Mesenchymal stem cell (in vitro differentiated cells and primary cell): Measurements from ENCODE around the gene SLC5A3.
A peak's percentile ranks its signal among the peaks of the same experiment; 100 is the strongest.

ENCODE experiments used
- DNase-seq: peaks from one replicate; pipeline ENCODE4 v3.0.0-alpha.2; 2013
- H2AFZ ChIP-seq: one replicate; pipeline ENCODE4 v1.6.1; 2013; ENCODE audit warnings: low read depth, mild to moderate bottlenecking, control low read depth, inconsistent platforms, low read length, moderate library complexity
- H2AK5ac ChIP-seq: 2 replicates; pipeline ENCODE4 v1.6.1; 2013; ENCODE audit warnings: low read length, moderate library complexity, mild to moderate bottlenecking, inconsistent platforms; ENCODE audit not compliant: severe bottlenecking
- H2BK120ac ChIP-seq: one replicate; pipeline ENCODE4 v1.6.1; 2013; ENCODE audit warnings: low read depth, mild to moderate bottlenecking, inconsistent platforms, low read length, moderate library complexity
- H2BK12ac ChIP-seq, 2 experiments: one replicate each; pipeline ENCODE4 v1.6.1; 2013; ENCODE audit warnings: inconsistent platforms in 2 of 2, low read length in 2 of 2, mild to moderate bottlenecking in 2 of 2, moderate library complexity in 2 of 2, control low read depth in 1 of 2
- H2BK15ac ChIP-seq: one replicate; pipeline ENCODE4 v1.6.1; 2013; ENCODE audit warnings: mild to moderate bottlenecking, low read depth, inconsistent platforms; ENCODE audit not compliant: poor library complexity, severe bottlenecking
- H2BK5ac ChIP-seq: 2 replicates; pipeline ENCODE4 v1.6.1; 2013; ENCODE audit warnings: low read depth, mild to moderate bottlenecking, low read length, control low read depth, inconsistent platforms; ENCODE audit not compliant: poor library complexity, severe bottlenecking
- H3K14ac ChIP-seq, 2 experiments: one replicate each; pipeline ENCODE4 v1.6.1; 2013; ENCODE audit warnings: inconsistent platforms in 2 of 2, low read length in 2 of 2, control low read depth in 1 of 2, mild to moderate bottlenecking in 1 of 2, moderate library complexity in 1 of 2
- H3K18ac ChIP-seq, 2 experiments: one replicate each; pipeline ENCODE4 v1.6.1; 2013; ENCODE audit warnings: inconsistent platforms in 2 of 2, low read length in 2 of 2, control low read depth in 1 of 2, low read depth in 1 of 2, mild to moderate bottlenecking in 1 of 2
- H3K23ac ChIP-seq, 2 experiments: one replicate each; pipeline ENCODE4 v1.6.1; 2013; ENCODE audit warnings: inconsistent platforms in 2 of 2, low read length in 2 of 2, mild to moderate bottlenecking in 2 of 2, moderate library complexity in 2 of 2, control low read depth in 1 of 2
- H3K27ac ChIP-seq: 2 replicates; pipeline ENCODE4 v1.5.1; 2013; ENCODE audit warnings: mild to moderate bottlenecking, moderate library complexity, low read length, control low read depth, inconsistent platforms; ENCODE audit not compliant: poor library complexity, severe bottlenecking
- H3K27me3 ChIP-seq, 2 experiments: 2 replicates each; pipeline versions ENCODE4 v1.6.1 to v1.7.0; 2013; ENCODE audit warnings: low read length in 2 of 2, mild to moderate bottlenecking in 2 of 2, moderate library complexity in 2 of 2, control low read depth in 1 of 2, inconsistent platforms in 1 of 2; ENCODE audit not compliant: control insufficient read depth in 1 of 2, insufficient read depth in 1 of 2
- H3K36me3 ChIP-seq, 2 experiments: 2 replicates each; pipeline versions ENCODE4 v1.6.1 to v1.7.0; 2013; ENCODE audit warnings: low read length in 2 of 2, control low read depth in 1 of 2, inconsistent platforms in 1 of 2, low read depth in 1 of 2, mild to moderate bottlenecking in 1 of 2; ENCODE audit not compliant: insufficient read depth in 2 of 2, control insufficient read depth in 1 of 2
- H3K4ac ChIP-seq, 2 experiments: one replicate each; pipeline ENCODE4 v1.6.1; 2013; ENCODE audit warnings: inconsistent platforms in 2 of 2, low read length in 2 of 2, mild to moderate bottlenecking in 2 of 2, moderate library complexity in 2 of 2, control low read depth in 1 of 2, low read depth in 1 of 2
- H3K4me1 ChIP-seq: 2 replicates; pipeline ENCODE4 v1.6.1; 2013; ENCODE audit warnings: low read depth, low read length, control low read depth; ENCODE audit not compliant: control insufficient read depth, insufficient read depth
- H3K4me2 ChIP-seq: 2 replicates; pipeline ENCODE4 v1.6.1; 2013; ENCODE audit warnings: low read length, mild to moderate bottlenecking, inconsistent platforms; ENCODE audit not compliant: poor library complexity, severe bottlenecking
- H3K4me3 ChIP-seq, 2 experiments: 2 replicates each; pipeline versions ENCODE4 v1.5.1 to v1.7.0; 2013; ENCODE audit warnings: low read length in 2 of 2, mild to moderate bottlenecking in 2 of 2, control low read depth in 1 of 2, low read depth in 1 of 2; ENCODE audit not compliant: insufficient read depth in 1 of 2
- H3K79me1 ChIP-seq: replicated peaks from 2 replicates; pipeline ENCODE4 v1.6.1; 2013; ENCODE audit warnings: mild to moderate bottlenecking, control low read depth, low read length, inconsistent platforms; ENCODE audit not compliant: poor library complexity, severe bottlenecking
- H3K9ac ChIP-seq: 2 replicates; pipeline ENCODE4 v1.7.0; 2013; ENCODE audit warnings: mild to moderate bottlenecking, low read length, moderate library complexity
- H3K9me3 ChIP-seq: 2 replicates; pipeline ENCODE4 v1.7.0; 2013; ENCODE audit warnings: mild to moderate bottlenecking, low read length; ENCODE audit not compliant: control insufficient read depth
- H4K8ac ChIP-seq: one replicate; pipeline ENCODE4 v1.6.1; 2013; ENCODE audit warnings: inconsistent platforms, mild to moderate bottlenecking, low read length, moderate library complexity
- H4K91ac ChIP-seq: one replicate; pipeline ENCODE4 v1.6.1; 2013; ENCODE audit warnings: mild to moderate bottlenecking, low read length, inconsistent platforms
- WGBS: methylation state at CpG from one replicate; pipeline ENCODE4 v1.1.7; 2013; ENCODE audit warnings: mixed read lengths; 5-methylcytosine and 5-hydroxymethylcytosine counted together

SLC5A3 gene

GRCh38 chr21:34107606-34108005 lies 34.2 kb downstream of the SLC5A3 start:
- no peak overlapping the region for H3K18ac ChIP-seq
- H3K79me1 ChIP-seq, result peaks cover 8% of the 10 kb centered on the region
- no peak overlapping the region for H4K8ac ChIP-seq
- H3K4me3 ChIP-seq, result no peak overlapping the region
- H2BK15ac ChIP-seq, result no peak overlapping the region
- H2BK120ac ChIP-seq, result no peak overlapping the region
- no peak overlapping the region for H3K27ac ChIP-seq
- no peak overlapping the region for H3K4ac ChIP-seq
- peaks cover 2% of the 10 kb centered on the region for H3K4me1 ChIP-seq
- WGBS, result 76% methylated on average over 1 of the region's 1 CpG
- no peak overlapping the region for H3K23ac ChIP-seq
- H2BK12ac ChIP-seq, result no peak overlapping the region
- DNase-seq, result no peak
- no peak overlapping the region for H2AFZ ChIP-seq
- no peak overlapping the region for H3K9ac ChIP-seq
- no peak overlapping the region for H3K14ac ChIP-seq
- no peak overlapping the region for H2AK5ac ChIP-seq
- peaks cover 3 to 87% of the 10 kb centered on the region in 2 experiments for H3K36me3 ChIP-seq
- no peak overlapping the region for H4K91ac ChIP-seq
- H3K4me2 ChIP-seq, result no peak overlapping the region
- H2BK5ac ChIP-seq, result no peak overlapping the region
- no peaks in the 10 kb centered on the region for H3K27me3 ChIP-seq
- H3K9me3 ChIP-seq, result no peaks in the 10 kb centered on the region

GRCh38 chr21:34109075-34109474 lies 35.7 kb downstream of the SLC5A3 start:
- no peak for DNase-seq
- H4K91ac ChIP-seq, result no peak overlapping the region

DNA sequence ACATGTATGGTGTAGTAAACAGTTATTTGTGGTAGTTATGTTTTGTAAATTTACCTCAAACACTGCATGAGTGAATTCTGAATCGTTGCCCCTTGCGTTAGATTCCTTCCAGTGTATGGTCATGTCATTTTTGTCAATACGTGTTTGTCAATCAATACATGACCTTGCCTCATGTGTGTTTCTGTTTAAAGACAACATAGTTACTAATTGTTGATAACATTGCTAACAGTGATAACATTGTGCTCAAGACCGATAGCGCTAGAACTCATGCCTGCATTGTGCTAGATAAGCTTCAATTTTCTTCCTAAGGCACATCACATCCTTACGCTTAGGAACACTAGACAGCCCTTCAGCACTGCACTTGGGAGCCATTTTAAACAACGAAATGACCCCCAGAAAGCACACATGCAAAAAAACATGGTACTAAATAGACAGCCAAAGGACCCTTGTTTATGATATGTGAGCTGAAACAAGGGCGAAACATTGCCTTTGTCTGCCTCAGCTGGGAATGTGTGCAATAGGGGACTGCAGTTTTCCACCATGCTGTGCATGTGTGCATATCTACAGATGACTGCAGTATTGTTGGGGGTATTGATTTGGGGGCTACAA lies 37.3 kb downstream of the SLC5A3 start:
- H3K9ac ChIP-seq, result no peak overlapping the region
- H3K18ac ChIP-seq, result no peak overlapping the region
- no peak overlapping the region for H2BK12ac ChIP-seq
- 100% methylated on average over 5 of the region's 8 CpGs for WGBS
- DNase-seq, result no peak
- no peak overlapping the region for H2BK15ac ChIP-seq
- H2BK5ac ChIP-seq, result no peak overlapping the region
- no peak overlapping the region for H3K23ac ChIP-seq
- H2AK5ac ChIP-seq, result no peak overlapping the region
- no peaks in the 10 kb centered on the region for H3K27me3 ChIP-seq
- no peak overlapping the region for H3K4me3 ChIP-seq
- H2AFZ ChIP-seq, result no peak overlapping the region
- H3K79me1 ChIP-seq, result peaks cover 7% of the 10 kb centered on the region
- H2BK120ac ChIP-seq, result no peak overlapping the region
- no peak overlapping the region for H3K4me2 ChIP-seq
- H3K4me1 ChIP-seq, result peaks cover 2% of the 10 kb centered on the region
- H4K8ac ChIP-seq, result no peak overlapping the region
- no peak overlapping the region for H3K14ac ChIP-seq
- no peak overlapping the region for H3K27ac ChIP-seq
- H3K4ac ChIP-seq, result no peak overlapping the region
- H3K9me3 ChIP-seq, result no peaks in the 10 kb centered on the region
- no peak overlapping the region for H4K91ac ChIP-seq
- H3K36me3 ChIP-seq, result peaks cover 3 to 81% of the 10 kb centered on the region in 2 experiments

More at GRCh38 chr21:34109075-34109474, 35.7 kb downstream of the SLC5A3 start:
- Histone ChIP-seq H2AK5ac (no peak overlapping the region), H2BK120ac (no peak overlapping the region), H3K27ac (peak overlapping the region; percentile 19), H3K4ac (no peak overlapping the region), H3K9me3 (no peaks in the 10 kb centered on the region), H2BK15ac (no peak overlapping the region), H4K8ac (no peak overlapping the region), H2AFZ (no peak overlapping the region), H3K4me1 (peaks cover 2% of the 10 kb centered on the region), H3K4me2 (no peak overlapping the region), H3K18ac (no peak overlapping the region), H3K14ac (no peak overlapping the region), H3K4me3 (no peak overlapping the region), H3K36me3 (peaks cover 3 to 85% of the 10 kb centered on the region in 2 experiments), H2BK5ac (no peak overlapping the region), H3K79me1 (peaks cover 8% of the 10 kb centered on the region), H3K23ac (no peak overlapping the region), H3K9ac (no peak overlapping the region), H2BK12ac (no peak overlapping the region), H3K27me3 (no peaks in the 10 kb centered on the region)
- 98% methylated on average over 5 of the region's 7 CpGs for WGBS

DNA sequence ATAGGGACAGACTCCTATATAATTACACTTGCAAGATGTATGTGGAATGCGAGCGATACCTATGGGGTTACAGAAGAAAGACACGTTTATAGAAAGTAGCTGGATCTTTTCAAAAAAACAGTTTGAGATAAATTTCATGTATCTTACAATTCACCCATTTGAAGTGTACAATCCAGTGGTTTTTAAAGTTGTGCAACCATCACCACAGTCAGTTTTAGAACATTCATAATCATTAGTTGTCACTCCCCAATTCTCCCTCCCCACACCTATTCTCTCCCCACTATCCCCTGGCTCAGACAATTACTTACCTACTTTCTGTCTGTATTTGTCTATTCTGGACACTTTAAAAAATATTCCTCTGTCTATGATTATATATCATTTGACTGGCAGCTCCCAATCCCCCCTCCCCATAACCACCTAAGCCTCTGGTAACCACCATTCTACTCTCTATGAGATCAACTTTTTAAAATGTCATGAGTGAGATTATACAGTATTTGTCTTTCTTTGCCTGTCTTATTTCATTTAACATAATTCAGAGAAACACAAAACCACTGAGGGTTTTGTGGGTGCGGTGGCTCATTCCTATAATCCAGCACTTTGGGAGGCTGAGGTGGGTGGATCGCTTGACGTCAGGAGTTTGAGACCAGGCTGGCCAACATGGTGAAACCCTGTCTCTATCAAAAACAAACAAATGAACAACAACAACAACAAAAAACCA lies 39.1 kb downstream of the SLC5A3 start:
- H3K9ac ChIP-seq, result no peak overlapping the region
- no peak overlapping the region for H2AK5ac ChIP-seq
- no peaks in the 10 kb centered on the region for H3K9me3 ChIP-seq
- no peak overlapping the region for H3K18ac ChIP-seq
- no peak overlapping the region for H3K4me2 ChIP-seq
- H3K36me3 ChIP-seq, result peaks cover 3 to 78% of the 10 kb centered on the region in 2 experiments
- no peak overlapping the region for H2BK5ac ChIP-seq
- 90% methylated on average over 2 of the region's 6 CpGs for WGBS
- no peak overlapping the region for H2AFZ ChIP-seq
- H3K27ac ChIP-seq, result no peak overlapping the region
- no peak overlapping the region for H3K23ac ChIP-seq
- H3K4ac ChIP-seq, result no peak overlapping the region
- no peaks in the 10 kb centered on the region for H3K27me3 ChIP-seq
- no peak overlapping the region for H4K91ac ChIP-seq
- no peak for DNase-seq
- no peak overlapping the region for H2BK12ac ChIP-seq
- H3K14ac ChIP-seq, result no peak overlapping the region
- H3K79me1 ChIP-seq, result peaks cover 12% of the 10 kb centered on the region
- H2BK120ac ChIP-seq, result no peak overlapping the region
- peaks cover 3% of the 10 kb centered on the region for H3K4me1 ChIP-seq
- H4K8ac ChIP-seq, result no peak overlapping the region
- no peak overlapping the region for H2BK15ac ChIP-seq
- H3K4me3 ChIP-seq, result no peak overlapping the region
